Panc1 (cell line): ENCODE data around the gene CEP164. TPM values are rescaled to one million over a fixed set of nuclear protein-coding genes. Genes with fewer than 3 reads are reported as not detected.

ENCODE experiments used
- ATAC-seq: fragments of 200-7000 bp; cut with Tn5 transposase; 2 replicates; pipeline ENCODE4 v1.9.1; 2020; ENCODE audit warnings: mild to moderate bottlenecking, moderate library complexity
- BruUV-seq: library from RNA; stranded (reverse); fragments of 400-500 nt; replicated peaks from 2 replicates; lab custom pipeline; 2021; lab: Mats Ljungman, UMichigan
- CTCF ChIA-PET: fragments of 300-600 bp; sonication (Branson Sonifier 250); formaldehyde crosslinking; loops from one replicate; lab custom pipeline; 2022; ENCODE audit warnings: antibody characterized with exemption; lab: Charles Lee
- POLR2A ChIA-PET: fragments of 300-600 bp; sonication (Branson Sonifier 250); formaldehyde crosslinking; loops from one replicate; lab custom pipeline; 2022; ENCODE audit warnings: antibody characterized with exemption; lab: Charles Lee
- DNase-seq: peaks from one replicate; pipeline ENCODE4 v3.0.0-alpha.2; 2010; ENCODE audit warnings: low read depth, low spot score
- H3K27ac ChIP-seq: 2 replicates; pipeline ENCODE4 v1.5.1; 2011; ENCODE audit warnings: mild to moderate bottlenecking, low read length, inconsistent platforms
- H3K27me3 ChIP-seq: fragments of 200-500 bp; sonication (Bioruptor generic); 2 replicates; pipeline ENCODE4 v1.6.0; 2014; ENCODE audit warnings: low read length, inconsistent platforms; ENCODE audit not compliant: control insufficient read depth, insufficient read depth
- H3K36me3 ChIP-seq: fragments of 200-500 bp; sonication (Bioruptor generic); 2 replicates; pipeline ENCODE4 v1.5.1; 2014; ENCODE audit warnings: inconsistent platforms, mild to moderate bottlenecking, low read length, moderate library complexity; ENCODE audit not compliant: control insufficient read depth, insufficient read depth
- H3K4me1 ChIP-seq: 2 replicates; pipeline ENCODE4 v1.5.1; 2011; ENCODE audit warnings: inconsistent platforms, mild to moderate bottlenecking, low read length, moderate library complexity; ENCODE audit not compliant: control insufficient read depth, insufficient read depth
- H3K4me3 ChIP-seq, 2 experiments: 2 replicates each; pipeline ENCODE4 v1.5.1; 2011 to 2012; ENCODE audit warnings: low read depth in 2 of 2, low read length in 2 of 2, mild to moderate bottlenecking in 2 of 2, inconsistent platforms in 1 of 2, moderate library complexity in 1 of 2
- H3K9me3 ChIP-seq: fragments of 200-500 bp; sonication (Bioruptor generic); 2 replicates; pipeline ENCODE4 v1.5.1; 2014; ENCODE audit warnings: low read depth, mild to moderate bottlenecking, inconsistent platforms, low read length, moderate library complexity; ENCODE audit not compliant: control insufficient read depth, insufficient read depth
- CTCF ChIP-seq: fragments of 450-650 bp; IDR thresholded peaks from 2 replicates; pipeline ENCODE4 v1.5.1; 2017; ENCODE audit warnings: mild to moderate bottlenecking
- POLR2AphosphoS5 ChIP-seq: IDR thresholded peaks from 2 replicates; pipeline ENCODE4 v1.6.1; 2012; ENCODE audit warnings: mild to moderate bottlenecking, low read depth, low read length, moderate library complexity
- REST ChIP-seq, 2 experiments: IDR thresholded peaks; 2 replicates each; pipeline ENCODE4 v1.6.1; 2011 to 2012; ENCODE audit warnings: low read depth in 2 of 2, control low read depth in 1 of 2, low read length in 1 of 2, mild to moderate bottlenecking in 1 of 2, moderate library complexity in 1 of 2; ENCODE audit not compliant: insufficient read depth in 1 of 2
- SIN3A ChIP-seq: IDR thresholded peaks from 2 replicates; pipeline ENCODE4 v1.6.1; 2012; ENCODE audit warnings: low read depth, mild to moderate bottlenecking, low read length, moderate library complexity, borderline replicate concordance; ENCODE audit not compliant: insufficient read depth
- TCF7L2 ChIP-seq: IDR thresholded peaks from 2 replicates; pipeline ENCODE4 v1.6.1; 2011; ENCODE audit warnings: mild to moderate bottlenecking, low read depth, low read length, inconsistent platforms
- in situ Hi-C: cut with HindIII; loops from 2 replicates; pipeline ENCODE4 v1.10.0; 2016; ENCODE audit warnings: low sequenced_read_pairs, low pct_unique_long_range_greater_than_20kb
- intact Hi-C: fragments of 100-400 bp; cut with micrococcal nuclease; formaldehyde crosslinking; loops from one replicate; pipeline ENCODE4 v1.10.0; 2022; ENCODE audit not compliant: unreplicated experiment
- total RNA-seq: library from RNA; stranded (reverse); gene quantifications from one replicate; pipeline ENCODE4 v1.2.1, GENCODE V29; 2021; ENCODE audit not compliant: unreplicated experiment

CEP164 gene
- total RNA-seq, 1 experiment from 2014 or later, result 75.4 TPM

- DNase-seq, result no peak
- Histone ChIP-seq H3K4me3 (no peak overlapping the region), H3K4me1 (no peaks in the 10 kb centered on the region), H3K36me3 (no peaks in the 10 kb centered on the region), H3K9me3 (no peaks in the 10 kb centered on the region), H3K27ac (no peak overlapping the region), H3K27me3 (no peaks in the 10 kb centered on the region)
- in situ Hi-C loops, result loop anchor here (5.0 kb wide), 1 partner anchor 107 kb away; no protein-coding TSS in a partner anchor
- ATAC-seq, result no peak
- intact Hi-C loops, result no loop called here
- ChIA-PET POLR2A (interaction anchor here (0.6 kb wide), 1 partner anchor 457 kb away, joined by 8 read pairs; no protein-coding TSS in a partner anchor), CTCF (interaction anchor here (0.6 to 0.7 kb wide), 2 partner anchors 76 to 389 kb away, joined by 3 to 6 read pairs; no protein-coding TSS in a partner anchor)
- BruUV-seq, result no TSS peak
- TF ChIP-seq POLR2AphosphoS5, result no peak
- no peak for TF ChIP-seq SIN3A
- no peak for TF ChIP-seq TCF7L2
- no peak for TF ChIP-seq CTCF
- TF ChIP-seq REST (IDR thresholded peaks at IDR 0.05; ENCODE audit: insufficient read depth in 1 of 2, low read depth in 2 of 2, low read length in 1 of 2), result no peak
Observed at GRCh38 chr11:117335399-117335798, 7.7 kb downstream of the CEP164 start.

- no peak overlapping the region for H3K27ac ChIP-seq
- no peaks in the 10 kb centered on the region for H3K4me1 ChIP-seq
- BruUV-seq, result no TSS peak
- CTCF ChIA-PET, result no interaction called here
- DNase-seq (no peak), ATAC-seq (no peak)
- no peaks in the 10 kb centered on the region for H3K36me3 ChIP-seq
- TF ChIP-seq POLR2AphosphoS5 (no peak), CTCF (no peak), TCF7L2 (no peak), REST (IDR thresholded peaks at IDR 0.05; ENCODE audit: insufficient read depth in 1 of 2, low read depth in 2 of 2, low read length in 1 of 2) (no peak)
- POLR2A ChIA-PET, result no interaction called here
- intact Hi-C loops, result no loop called here
- in situ Hi-C loops, result loop anchor here (5.0 kb wide), 1 partner anchor 105 kb away; no protein-coding TSS in a partner anchor
- H3K4me3 ChIP-seq, result no peak overlapping the region
- no peaks in the 10 kb centered on the region for H3K9me3 ChIP-seq
- no peaks in the 10 kb centered on the region for H3K27me3 ChIP-seq
Observed at GRCh38 chr11:117337076-117337475, 9.4 kb downstream of the CEP164 start.
